Measurements from ENCODE around the gene NUP54. TPM values are rescaled to one million over a fixed set of nuclear protein-coding genes. Genes with fewer than 3 reads are reported as not detected.

NUP54 gene
- total RNA-seq, 1 experiment from 2014 or later, result 29.2 TPM

DNA sequence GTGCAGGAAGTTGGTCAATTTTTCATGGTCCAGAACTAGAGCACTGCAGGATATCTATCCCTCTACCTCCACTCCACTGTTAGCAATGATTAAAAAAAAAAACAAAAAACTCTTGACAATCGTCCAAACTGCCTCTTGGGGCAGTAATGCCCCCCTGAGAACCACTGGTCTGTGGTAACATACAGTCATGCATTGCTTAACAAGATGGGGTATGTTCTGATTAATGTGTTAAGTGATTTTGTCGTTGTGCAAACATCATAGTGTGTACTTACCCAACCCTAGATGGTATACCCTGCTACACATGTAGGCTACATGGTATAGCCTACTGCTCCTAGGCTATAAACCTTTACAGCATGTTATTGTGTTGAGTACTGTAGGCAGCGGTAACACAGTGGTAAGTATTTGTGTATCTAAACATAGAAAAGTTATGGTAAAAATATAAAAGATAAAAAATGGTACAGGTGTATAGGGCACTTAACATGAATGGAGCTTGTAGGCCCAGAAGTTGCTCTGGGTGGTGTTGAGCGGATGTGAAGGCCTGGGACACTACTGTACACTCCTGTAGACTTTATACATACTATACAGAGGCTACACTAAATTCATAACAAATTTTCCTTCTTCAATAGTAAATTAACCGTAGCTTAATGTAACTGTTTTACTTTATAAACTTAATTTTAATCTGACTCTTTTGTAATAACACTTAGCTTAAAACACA is 39.6 kb downstream of the NUP54 start:
- Histone ChIP-seq H3K36me3 (ENCODE audit: low read depth, low read length) (no peaks in the 10 kb centered on the region), H3K4me1 (ENCODE audit: insufficient read depth, low read length) (no peaks in the 10 kb centered on the region), H3K9me3 (ENCODE audit: low read length) (no peaks in the 10 kb centered on the region), H2AFZ (ENCODE audit: low read length) (no peak overlapping the region), H3K9me2 (replicated peaks; ENCODE audit: low read length) (no peaks in the 10 kb centered on the region), H4K20me1 (ENCODE audit: low read length) (no peaks in the 10 kb centered on the region), H3K4me3 (ENCODE audit: low read length) (no peak overlapping the region), H3K27ac (ENCODE audit: low read length) (no peak overlapping the region), H3K4me2 (ENCODE audit: low read length) (no peak overlapping the region), H3K79me2 (ENCODE audit: low read length) (no peaks in the 10 kb centered on the region), H3K9ac (ENCODE audit: low read length) (no peak overlapping the region), H3K27me3 (ENCODE audit: low read length) (no peaks in the 10 kb centered on the region), H3F3A (ENCODE audit: low read length, unreplicated experiment) (no peaks in the 10 kb centered on the region)
- ATAC-seq (no peak), DNase-seq (peak; percentile 27)
- ChIA-PET POLR2A (ENCODE audit: unreplicated experiment) (no interaction called here), CTCF (no interaction called here)
- TF ChIP-seq EZH2 (IDR thresholded peaks at IDR 0.05; ENCODE audit: low read length, unreplicated experiment) (no peak), EZH2phosphoT487 (IDR thresholded peaks at IDR 0.05; ENCODE audit: borderline replicate concordance, low read length) (no peak)
- TF ChIP-seq, protein P1, sequence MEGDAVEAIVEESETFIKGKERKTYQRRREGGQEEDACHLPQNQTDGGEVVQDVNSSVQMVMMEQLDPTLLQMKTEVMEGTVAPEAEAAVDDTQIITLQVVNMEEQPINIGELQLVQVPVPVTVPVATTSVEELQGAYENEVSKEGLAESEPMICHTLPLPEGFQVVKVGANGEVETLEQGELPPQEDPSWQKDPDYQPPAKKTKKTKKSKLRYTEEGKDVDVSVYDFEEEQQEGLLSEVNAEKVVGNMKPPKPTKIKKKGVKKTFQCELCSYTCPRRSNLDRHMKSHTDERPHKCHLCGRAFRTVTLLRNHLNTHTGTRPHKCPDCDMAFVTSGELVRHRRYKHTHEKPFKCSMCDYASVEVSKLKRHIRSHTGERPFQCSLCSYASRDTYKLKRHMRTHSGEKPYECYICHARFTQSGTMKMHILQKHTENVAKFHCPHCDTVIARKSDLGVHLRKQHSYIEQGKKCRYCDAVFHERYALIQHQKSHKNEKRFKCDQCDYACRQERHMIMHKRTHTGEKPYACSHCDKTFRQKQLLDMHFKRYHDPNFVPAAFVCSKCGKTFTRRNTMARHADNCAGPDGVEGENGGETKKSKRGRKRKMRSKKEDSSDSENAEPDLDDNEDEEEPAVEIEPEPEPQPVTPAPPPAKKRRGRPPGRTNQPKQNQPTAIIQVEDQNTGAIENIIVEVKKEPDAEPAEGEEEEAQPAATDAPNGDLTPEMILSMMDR (conservative IDR thresholded peaks at IDR 0.05; ENCODE audit: low read depth, low read length), result peak; percentile 24; the same call in 1 of the 2 replicates
- intact Hi-C loops (cut with micrococcal nuclease), result no loop called here
- no TSS peak for BruUV-seq (replicated peaks)

DNA sequence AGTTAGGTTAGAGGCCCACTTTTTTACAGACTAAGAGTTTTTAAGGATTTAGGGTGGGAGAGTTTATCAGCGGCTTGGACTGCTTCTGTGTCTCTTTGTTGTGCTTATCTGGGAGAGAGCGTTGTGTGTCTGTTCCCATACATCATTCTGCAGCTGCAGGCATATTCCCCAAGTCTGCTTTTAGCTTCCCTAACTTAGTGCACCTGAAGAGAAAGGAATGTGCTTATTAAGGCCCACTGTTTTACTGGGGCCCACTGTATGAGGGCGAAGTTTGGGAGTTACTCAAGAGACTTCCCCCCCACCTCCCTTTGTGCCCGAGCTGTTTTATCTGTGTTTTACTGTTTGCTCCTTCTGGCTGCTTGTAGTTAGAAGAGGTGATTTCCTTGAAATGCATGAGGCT is 41.8 kb downstream of the NUP54 start:
- POLR2A ChIA-PET (ENCODE audit: unreplicated experiment), result no interaction called here
- TF ChIP-seq EZH2 (IDR thresholded peaks at IDR 0.05; ENCODE audit: low read length, unreplicated experiment) (no peak), EZH2phosphoT487 (IDR thresholded peaks at IDR 0.05; ENCODE audit: borderline replicate concordance, low read length) (no peak)
- TF ChIP-seq, protein P1 (conservative IDR thresholded peaks at IDR 0.05; ENCODE audit: low read depth, low read length), result no peak
- Histone ChIP-seq H3K4me2 (ENCODE audit: low read length) (no peak overlapping the region), H3F3A (ENCODE audit: low read length, unreplicated experiment) (no peaks in the 10 kb centered on the region), H3K4me1 (ENCODE audit: insufficient read depth, low read length) (no peaks in the 10 kb centered on the region), H3K27ac (ENCODE audit: low read length) (no peak overlapping the region), H3K27me3 (ENCODE audit: low read length) (no peaks in the 10 kb centered on the region), H4K20me1 (ENCODE audit: low read length) (no peaks in the 10 kb centered on the region), H3K4me3 (ENCODE audit: low read length) (no peak overlapping the region), H3K9me2 (replicated peaks; ENCODE audit: low read length) (no peaks in the 10 kb centered on the region), H2AFZ (ENCODE audit: low read length) (no peak overlapping the region), H3K9ac (ENCODE audit: low read length) (no peak overlapping the region), H3K9me3 (ENCODE audit: low read length) (no peaks in the 10 kb centered on the region), H3K36me3 (ENCODE audit: low read depth, low read length) (no peaks in the 10 kb centered on the region), H3K79me2 (ENCODE audit: low read length) (no peaks in the 10 kb centered on the region)
- ATAC-seq, result no peak
- intact Hi-C loops (cut with micrococcal nuclease), result no loop called here
- no peak for DNase-seq
- BruUV-seq (replicated peaks), result no TSS peak
- CTCF ChIA-PET, result no interaction called here

DNA sequence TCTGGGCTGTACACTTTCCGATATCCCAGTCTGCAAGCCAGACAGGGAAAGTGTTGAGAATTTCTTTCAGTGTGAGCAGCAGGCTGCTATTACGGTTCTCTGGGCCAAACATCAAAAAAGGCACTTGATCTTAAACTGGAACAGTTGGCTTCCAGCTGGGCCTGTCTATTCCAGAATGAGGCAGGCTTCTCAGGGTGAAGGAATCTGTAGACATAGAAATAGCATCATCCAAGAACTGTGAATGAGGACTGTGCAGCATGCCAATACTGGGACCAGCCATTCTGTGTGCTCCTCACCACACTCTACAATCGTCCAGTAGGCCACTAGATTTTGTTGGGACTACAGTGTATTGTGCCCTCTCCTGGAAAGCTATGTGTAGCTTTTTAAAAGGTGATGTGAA is 42.5 kb downstream of the NUP54 start:
- no peak overlapping the region for H3K4me2 ChIP-seq (ENCODE audit: low read length)
- intact Hi-C loops (cut with micrococcal nuclease), result no loop called here

More for the DNA sequence above, 42.5 kb downstream of the NUP54 start:
- H3K27ac ChIP-seq (ENCODE audit: low read length), result no peak overlapping the region
- H2AFZ ChIP-seq (ENCODE audit: low read length), result no peak overlapping the region
- no peaks in the 10 kb centered on the region for H4K20me1 ChIP-seq (ENCODE audit: low read length)
- ChIA-PET CTCF (no interaction called here), POLR2A (ENCODE audit: unreplicated experiment) (no interaction called here)
- DNase-seq, result no peak
- no peak for ATAC-seq
- H3K27me3 ChIP-seq (ENCODE audit: low read length), result no peaks in the 10 kb centered on the region
- BruUV-seq (replicated peaks), result no TSS peak
- H3F3A ChIP-seq (ENCODE audit: low read length, unreplicated experiment), result no peaks in the 10 kb centered on the region
- no peaks in the 10 kb centered on the region for H3K9me2 ChIP-seq (replicated peaks; ENCODE audit: low read length)
- no peak overlapping the region for H3K4me3 ChIP-seq (ENCODE audit: low read length)
- H3K9me3 ChIP-seq (ENCODE audit: low read length), result no peaks in the 10 kb centered on the region
- TF ChIP-seq EZH2phosphoT487 (IDR thresholded peaks at IDR 0.05; ENCODE audit: borderline replicate concordance, low read length), result no peak
- TF ChIP-seq, protein P1 (conservative IDR thresholded peaks at IDR 0.05; ENCODE audit: low read depth, low read length), result no peak
- TF ChIP-seq EZH2 (IDR thresholded peaks at IDR 0.05; ENCODE audit: low read length, unreplicated experiment), result no peak
- H3K9ac ChIP-seq (ENCODE audit: low read length), result no peak overlapping the region
- no peaks in the 10 kb centered on the region for H3K36me3 ChIP-seq (ENCODE audit: low read depth, low read length)
- no peaks in the 10 kb centered on the region for H3K4me1 ChIP-seq (ENCODE audit: insufficient read depth, low read length)
- H3K79me2 ChIP-seq (ENCODE audit: low read length), result no peaks in the 10 kb centered on the region
